AG10803 (cell line): ENCODE results near the gene ZMYND15.
"Not testable (repeated sequence)": the region's sequence is repeated elsewhere in the genome, so short reads cannot be mapped to it uniquely, and the experiment has no call there.

ENCODE experiments used
- DNase-seq: peaks from one replicate; pipeline ENCODE4 v3.0.0; 2010; ENCODE audit warnings: low read depth
- H3K4me3 ChIP-seq: 2 replicates; pipeline ENCODE4 v1.5.1; 2011; ENCODE audit warnings: mild to moderate bottlenecking, low read length, control low read depth
- CTCF ChIP-seq: conservative IDR thresholded peaks from 2 replicates; pipeline ENCODE4 v1.5.1; 2011; ENCODE audit warnings: mild to moderate bottlenecking, low read length, control low read depth, inconsistent platforms

Gene ZMYND15

GRCh38 chr17:4739122-4740024 lies at the start of gene ZMYND15, which contains the start of gene CXCL16:
Gene ZMYND15, plus strand, starts transcription at chr17:4739833. Its CDS starts 716 bp downstream, at chr17:4740549.
Gene CXCL16, minus strand, starts transcription at chr17:4739928. Its CDS starts 589 bp downstream, at chr17:4739339.
- H3K4me3 ChIP-seq: peak within 1 kb of the TSS; percentile 66
- TF ChIP-seq CTCF: no peak
- DNase-seq: peak; percentile 27

- not testable (repeated sequence) for DNase-seq, H3K4me3 ChIP-seq
Observed at GRCh38 chr17:4689872-4690271, 49.8 kb upstream of the ZMYND15 start.

DNA sequence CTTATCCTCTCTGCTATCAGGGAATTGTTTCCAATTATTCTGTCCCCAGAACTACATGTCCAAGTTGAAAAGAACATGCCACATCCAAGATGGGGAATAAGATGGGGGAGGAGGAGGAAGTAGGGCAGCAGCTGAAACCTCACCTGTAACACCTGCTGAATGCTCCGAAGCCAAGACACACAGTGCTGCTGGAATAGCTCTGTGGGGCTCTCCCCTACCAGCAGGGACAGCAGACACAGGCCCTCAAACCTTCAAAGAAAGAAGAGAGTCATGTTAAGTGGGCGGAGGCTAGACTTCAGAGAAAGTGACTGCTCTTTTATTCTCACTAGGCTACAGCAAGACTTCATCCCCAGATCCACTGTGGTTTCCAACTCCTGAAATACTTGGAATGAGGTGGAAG lies 48.9 kb upstream of the ZMYND15 start:
- TF ChIP-seq CTCF: no peak
- no peak for DNase-seq
- no peak overlapping the region for H3K4me3 ChIP-seq

DNA sequence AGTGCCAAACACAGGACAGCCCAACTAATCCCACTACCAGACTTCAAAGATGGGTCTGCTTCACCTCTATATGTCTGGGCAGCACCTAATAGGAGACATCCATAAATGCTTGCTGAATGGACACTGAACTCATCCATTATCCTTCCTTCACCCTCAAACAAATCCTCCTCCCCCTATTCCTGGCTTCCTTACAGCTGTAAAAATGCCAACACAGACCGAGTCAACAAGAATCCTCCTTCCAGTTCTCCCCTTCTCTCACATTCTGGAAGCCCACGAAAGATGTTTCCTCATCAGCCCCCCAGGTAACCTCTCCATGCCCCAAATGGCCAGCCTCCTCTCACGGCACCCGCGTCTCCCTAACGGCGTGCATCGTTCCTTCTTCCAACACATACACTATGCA lies 47.9 kb upstream of the ZMYND15 start:
- no peak for TF ChIP-seq CTCF
- no peak for DNase-seq
- no peak overlapping the region for H3K4me3 ChIP-seq

- no peak for TF ChIP-seq CTCF
- DNase-seq: no peak
- H3K4me3 ChIP-seq: no peak overlapping the region
Observed at GRCh38 chr17:4693416-4693815, 46.2 kb upstream of the ZMYND15 start.

- no peak for TF ChIP-seq CTCF
- H3K4me3 ChIP-seq: no peak overlapping the region
- DNase-seq: no peak
Observed at GRCh38 chr17:4696437-4696805, 43.2 kb upstream of the ZMYND15 start.

- not testable (repeated sequence) for DNase-seq, H3K4me3 ChIP-seq
Observed at GRCh38 chr17:4699401-4700056, 40.1 kb upstream of the ZMYND15 start.

DNA sequence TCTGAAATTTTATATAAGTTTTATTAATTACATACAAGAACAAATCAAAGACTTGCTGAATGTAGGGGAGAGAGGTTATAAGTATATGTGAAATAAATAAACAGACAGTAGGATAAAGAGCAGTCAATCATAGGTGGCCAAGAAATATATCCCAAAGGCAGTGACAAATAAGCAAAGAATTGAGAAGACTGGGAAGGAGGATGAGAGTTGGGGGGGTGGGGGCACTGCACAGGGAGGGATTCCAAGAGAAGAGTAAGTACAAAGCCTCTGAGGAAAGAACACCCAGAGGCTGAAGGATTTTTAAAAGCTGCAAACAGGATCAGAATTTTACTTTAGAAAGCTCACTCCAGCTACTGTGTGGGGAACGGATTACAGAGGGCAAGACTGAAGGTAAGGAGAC lies 38.5 kb upstream of the ZMYND15 start:
- DNase-seq: no peak
- no peak overlapping the region for H3K4me3 ChIP-seq
- no peak for TF ChIP-seq CTCF
